ENCODE data around the gene CREB5.
"Not testable (repeated sequence)": the region's sequence is repeated elsewhere in the genome, so short reads cannot be mapped to it uniquely, and the experiment has no call there.

CREB5 gene

DNA sequence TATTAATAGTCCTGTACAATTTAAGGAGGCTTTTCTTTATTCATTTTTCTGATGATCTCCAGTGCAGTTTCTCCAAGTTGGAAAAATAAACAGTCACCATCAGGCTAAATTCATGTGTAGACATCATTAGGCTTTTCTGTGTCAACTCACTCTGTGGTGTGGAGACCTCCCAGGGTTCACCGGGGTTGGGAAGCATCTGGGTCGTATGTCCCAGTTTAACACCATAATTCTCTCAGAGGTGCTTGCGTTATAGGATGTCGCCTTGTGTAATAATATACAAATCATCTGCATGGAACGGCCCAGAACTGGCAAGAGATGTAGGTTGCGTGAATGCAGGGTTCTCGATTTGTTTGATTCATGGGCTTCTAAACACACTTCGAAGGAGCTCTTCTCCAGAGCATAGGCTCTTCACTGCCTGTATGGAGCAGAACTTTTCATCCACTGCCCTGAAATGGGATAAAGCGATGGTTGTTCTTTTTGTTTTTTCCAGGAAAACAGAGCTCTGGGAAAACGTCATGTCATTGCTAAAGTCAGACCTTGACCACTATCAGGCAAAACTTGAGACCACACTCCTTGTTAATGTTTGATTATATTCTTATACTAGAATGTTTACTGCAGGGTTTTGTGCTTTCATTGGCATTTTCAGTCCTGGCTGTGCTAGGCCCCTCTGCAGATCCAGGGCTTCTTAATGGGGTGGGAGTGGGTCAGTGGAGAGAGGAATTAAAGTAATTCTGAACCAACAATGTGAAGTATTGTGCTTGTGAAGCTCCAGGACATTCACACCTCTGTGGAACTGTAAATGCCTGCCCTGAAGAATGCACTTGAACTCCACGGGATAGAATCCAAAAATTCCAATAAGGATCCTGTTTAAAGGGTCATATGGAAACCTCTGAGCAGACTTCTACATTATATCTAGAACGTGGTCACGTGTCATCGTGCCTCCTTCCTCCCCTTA is 373.0 kb downstream of the CREB5 start:
- Mint-ChIP-seq H3K27me3 (peaks cover 0 to 4% of the 10 kb centered on the region in 2 donors), H3K36me3 (no peaks in the 10 kb centered on the region), H3K27ac (no peak overlapping the region), H3K4me1 (peaks cover 10 to 42% of the 10 kb centered on the region in 2 donors), H3K9me3 (no peaks in the 10 kb centered on the region), H3K4me3 (no peak overlapping the region)
- DNase-seq, result no peak
- ATAC-seq (replicated peaks), result no peak

DNA sequence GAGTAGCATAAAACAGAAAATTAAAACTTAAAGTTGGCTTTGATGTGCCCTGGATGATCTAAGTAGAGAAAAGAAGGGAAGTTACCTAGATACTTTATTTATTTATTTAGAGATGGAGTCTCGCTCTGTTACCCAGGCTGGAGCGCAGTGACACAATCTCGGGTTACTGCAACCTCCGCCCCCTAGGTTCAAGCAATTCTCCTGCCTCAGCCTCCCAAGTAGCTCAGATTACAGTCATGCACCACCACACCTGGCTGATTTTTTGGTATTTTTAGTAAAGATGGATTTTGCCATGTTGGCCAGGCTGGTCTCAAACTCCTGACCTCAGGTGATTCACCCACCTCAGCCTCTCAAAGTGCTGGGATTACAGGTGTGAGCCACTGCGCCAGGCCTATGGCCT is 373.8 kb downstream of the CREB5 start:
- H3K4me1 Mint-ChIP-seq, result peaks cover 10 to 42% of the 10 kb centered on the region in 2 donors
- not testable (repeated sequence) for H3K9me3 Mint-ChIP-seq; H3K4me3 Mint-ChIP-seq; DNase-seq; H3K27ac Mint-ChIP-seq; ATAC-seq (replicated peaks); H3K36me3 Mint-ChIP-seq; H3K27me3 Mint-ChIP-seq

DNA sequence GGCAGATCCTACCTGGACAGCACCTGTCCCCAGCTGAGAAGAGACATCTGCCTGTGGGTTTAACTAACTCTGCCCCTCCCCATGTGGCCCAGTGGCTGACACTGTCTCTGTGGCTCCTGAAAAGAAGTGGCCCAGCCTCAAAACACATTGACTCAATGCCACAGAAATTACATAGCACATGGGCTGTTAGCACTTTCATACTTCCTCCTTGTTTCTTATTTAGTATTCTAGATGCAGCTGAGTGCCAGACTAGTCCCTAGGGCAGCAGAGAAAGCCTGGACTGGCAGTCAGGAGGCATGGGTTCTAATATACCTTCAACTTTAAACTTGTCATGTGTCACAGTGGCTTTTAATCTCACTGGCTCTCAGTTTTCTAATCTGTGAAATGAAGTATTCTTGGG is 374.8 kb downstream of the CREB5 start:
- Mint-ChIP-seq H3K36me3 (no peaks in the 10 kb centered on the region), H3K4me1 (peaks cover 10 to 37% of the 10 kb centered on the region in 2 donors), H3K4me3 (no peak overlapping the region), H3K27me3 (peaks cover 0 to 12% of the 10 kb centered on the region in 2 donors), H3K27ac (no peak overlapping the region), H3K9me3 (no peaks in the 10 kb centered on the region)
- DNase-seq, result no peak
- peak; percentile 64 to 85 for ATAC-seq (replicated peaks)

DNA sequence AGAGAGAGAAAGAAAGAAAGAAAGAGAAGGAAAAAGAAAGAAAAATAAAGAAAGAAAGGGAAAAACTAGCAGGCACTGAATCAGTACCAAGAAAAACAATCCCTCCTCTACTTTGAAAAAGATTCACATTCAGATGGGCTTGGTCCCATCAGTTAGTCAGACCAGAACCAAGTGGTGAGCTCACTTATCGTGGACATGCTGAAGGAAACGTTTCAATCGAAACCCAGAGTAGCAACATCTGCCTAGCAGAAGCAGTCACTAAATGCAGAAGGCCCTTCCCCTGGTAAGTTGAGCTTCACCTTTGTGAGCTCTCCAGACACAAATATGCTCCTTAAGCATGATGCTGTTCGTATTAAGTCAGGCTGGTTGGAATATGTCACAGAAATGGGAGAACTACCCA is 378.1 kb downstream of the CREB5 start:
- no peaks in the 10 kb centered on the region for H3K9me3 Mint-ChIP-seq
- H3K4me1 Mint-ChIP-seq, result peaks cover 6 to 11% of the 10 kb centered on the region in 2 donors
- no peaks in the 10 kb centered on the region for H3K36me3 Mint-ChIP-seq
- H3K27ac Mint-ChIP-seq, result no peak overlapping the region
- ATAC-seq (replicated peaks) (no peak), DNase-seq (no peak)
- H3K4me3 Mint-ChIP-seq, result no peak overlapping the region
- H3K27me3 Mint-ChIP-seq, result peaks cover 6 to 18% of the 10 kb centered on the region in 2 donors

DNA sequence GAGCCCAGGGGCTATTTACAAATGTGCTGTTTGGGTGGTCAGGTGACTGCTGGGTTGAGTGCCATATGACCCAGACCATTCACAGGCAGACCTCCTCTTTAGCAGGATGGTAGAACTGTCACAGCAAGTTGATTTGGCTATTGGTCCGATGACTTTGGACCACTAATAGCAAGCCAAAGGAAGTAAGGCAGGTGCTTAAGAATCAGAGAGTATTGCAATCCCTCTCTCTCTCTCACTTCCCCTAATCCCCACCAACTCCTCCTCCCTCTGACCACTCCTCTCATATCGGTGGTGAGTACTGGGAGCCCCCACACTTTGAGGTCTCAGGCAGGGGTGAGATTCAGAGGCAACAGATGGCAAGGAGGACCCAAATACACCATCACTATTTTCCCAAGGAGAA is 380.5 kb downstream of the CREB5 start:
- Mint-ChIP-seq H3K27ac (no peak overlapping the region), H3K36me3 (no peaks in the 10 kb centered on the region), H3K4me3 (no peak overlapping the region), H3K27me3 (peaks cover 6 to 18% of the 10 kb centered on the region in 2 donors), H3K4me1 (peaks cover 0 to 3% of the 10 kb centered on the region in 2 donors), H3K9me3 (no peaks in the 10 kb centered on the region)
- DNase-seq (no peak), ATAC-seq (replicated peaks) (no peak)

DNA sequence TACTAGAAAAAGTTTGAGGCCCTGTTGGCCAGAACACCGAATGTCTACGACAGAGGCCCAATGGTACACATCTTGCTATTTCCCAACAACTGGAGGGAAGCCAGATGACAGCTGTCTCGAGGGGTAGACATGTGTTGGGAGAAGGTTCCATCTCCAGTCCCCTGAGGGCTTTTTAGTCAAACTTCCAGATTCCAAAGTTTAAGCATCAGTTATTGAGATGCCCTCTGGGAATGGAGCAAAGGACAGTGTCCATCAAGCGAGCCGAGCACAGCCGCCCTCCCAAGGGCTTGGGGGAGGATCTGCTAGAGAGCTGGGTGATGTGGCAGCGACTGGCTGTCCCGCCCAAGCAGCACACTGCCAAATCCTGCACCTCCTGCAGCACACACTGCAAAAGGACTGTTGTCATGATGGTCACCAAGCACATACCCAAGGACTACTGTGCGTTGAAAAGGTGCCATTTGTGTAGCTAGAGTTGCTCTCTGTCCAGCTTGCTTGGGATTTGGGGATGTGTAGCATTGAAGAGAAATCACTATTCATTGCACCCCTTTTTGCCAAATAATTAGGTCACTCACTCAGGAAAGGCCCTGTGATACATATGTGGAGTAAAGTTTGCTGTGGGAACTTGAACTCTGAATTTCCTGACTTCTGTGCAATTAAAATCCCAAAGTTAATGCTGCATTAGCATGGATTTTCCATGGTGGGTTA is 381.2 kb downstream of the CREB5 start:
- Mint-ChIP-seq H3K27ac (no peak overlapping the region), H3K27me3 (peaks cover 6 to 18% of the 10 kb centered on the region in 2 donors), H3K4me3 (no peak overlapping the region), H3K4me1 (peaks cover 0 to 3% of the 10 kb centered on the region in 2 donors), H3K9me3 (no peaks in the 10 kb centered on the region), H3K36me3 (no peaks in the 10 kb centered on the region)
- ATAC-seq (replicated peaks), result no peak
- DNase-seq, result no peak

DNA sequence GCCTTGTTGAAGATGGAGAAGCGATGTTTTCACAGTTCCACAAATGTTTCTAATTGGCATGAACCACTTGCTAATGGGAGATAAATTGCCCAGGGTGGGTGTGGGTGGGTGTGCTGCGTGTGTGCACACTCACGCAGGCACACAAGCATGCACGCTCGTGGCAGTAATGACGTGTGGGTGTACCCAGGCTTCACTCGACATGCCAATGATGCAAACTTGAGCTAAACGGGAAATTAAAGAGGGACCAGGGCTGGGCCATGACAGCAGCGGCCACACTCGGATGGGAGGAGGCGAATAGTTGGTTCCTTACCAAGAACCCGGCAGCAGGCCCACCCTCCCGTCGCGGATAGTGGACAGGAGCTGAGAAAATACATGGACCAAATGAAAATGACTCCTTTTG is 386.0 kb downstream of the CREB5 start:
- Mint-ChIP-seq H3K9me3 (no peaks in the 10 kb centered on the region), H3K4me1 (no peaks in the 10 kb centered on the region), H3K4me3 (no peak overlapping the region), H3K27me3 (peaks cover 0 to 5% of the 10 kb centered on the region in 2 donors), H3K36me3 (no peaks in the 10 kb centered on the region), H3K27ac (no peak overlapping the region)
- no peak for DNase-seq
- no peak for ATAC-seq (replicated peaks)

DNA sequence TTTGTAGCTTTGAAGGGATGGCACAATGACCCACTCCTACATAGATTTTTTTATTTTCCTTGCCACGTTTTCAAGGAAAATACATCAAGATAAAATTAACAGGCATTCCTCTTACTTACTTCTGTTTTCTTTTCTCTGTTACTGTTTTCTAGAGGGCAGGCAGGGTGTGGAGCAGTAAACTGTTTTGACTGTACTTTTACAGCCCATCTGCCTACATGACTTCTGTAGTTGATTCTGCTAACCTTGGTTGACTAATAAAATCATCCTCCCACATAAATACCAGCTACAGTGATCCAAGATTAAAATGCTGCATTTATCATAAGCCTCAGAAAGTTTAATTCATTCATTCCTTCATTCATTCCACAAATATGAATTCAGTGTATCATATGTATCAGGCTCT is 387.3 kb downstream of the CREB5 start:
- Mint-ChIP-seq H3K9me3 (peaks cover 0 to 2% of the 10 kb centered on the region in 2 donors), H3K4me1 (no peaks in the 10 kb centered on the region), H3K27me3 (peaks cover 0 to 5% of the 10 kb centered on the region in 2 donors), H3K36me3 (no peaks in the 10 kb centered on the region), H3K27ac (no peak overlapping the region), H3K4me3 (no peak overlapping the region)
- no peak for ATAC-seq (replicated peaks)
- DNase-seq, result no peak

DNA sequence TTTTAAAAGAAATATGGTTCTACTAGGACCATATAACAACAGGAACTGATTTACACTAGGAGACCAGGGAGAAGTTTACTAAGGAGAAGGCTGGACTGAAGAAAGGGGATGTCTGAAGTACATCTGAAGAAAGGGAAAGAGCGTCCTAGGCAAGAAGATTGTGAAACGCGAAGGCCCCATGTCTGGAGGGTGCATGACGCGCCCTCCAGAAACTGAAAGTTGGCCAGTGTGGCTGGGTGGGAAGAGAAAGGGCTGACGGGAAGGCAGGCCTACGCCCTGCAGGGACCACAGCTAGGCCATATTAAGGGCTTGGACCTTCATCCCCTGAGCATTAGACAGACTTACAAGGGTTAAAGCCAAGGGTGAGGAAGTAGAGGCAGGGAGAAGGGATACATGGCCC is 387.8 kb downstream of the CREB5 start:
- Mint-ChIP-seq H3K27me3 (peaks cover 0 to 9% of the 10 kb centered on the region in 2 donors), H3K27ac (no peak overlapping the region), H3K4me3 (no peak overlapping the region), H3K9me3 (peaks cover 0 to 2% of the 10 kb centered on the region in 2 donors), H3K4me1 (no peaks in the 10 kb centered on the region), H3K36me3 (no peaks in the 10 kb centered on the region)
- no peak for ATAC-seq (replicated peaks)
- no peak for DNase-seq

DNA sequence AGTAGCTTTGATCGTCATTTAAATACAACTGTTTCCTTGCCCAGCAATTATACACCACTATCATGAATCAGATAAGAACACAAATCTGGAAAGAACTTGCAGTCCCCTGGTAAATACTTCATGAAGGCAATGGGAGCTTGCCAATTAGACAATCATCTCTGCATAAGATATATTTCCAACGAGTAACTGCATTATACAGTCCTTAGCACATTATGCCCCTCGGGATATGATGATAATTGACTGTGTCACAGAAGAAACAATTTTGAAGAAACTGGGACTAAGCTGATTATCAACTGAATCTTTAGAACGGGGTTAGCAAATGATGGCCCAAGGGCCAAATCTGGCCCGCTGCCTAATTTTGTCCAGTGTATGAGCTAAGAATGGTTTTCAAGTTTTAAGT is 390.1 kb downstream of the CREB5 start:
- H3K27ac Mint-ChIP-seq, result no peak overlapping the region
- H3K4me3 Mint-ChIP-seq, result no peak overlapping the region
- peaks cover 0 to 9% of the 10 kb centered on the region in 2 donors for H3K27me3 Mint-ChIP-seq
- no peak for DNase-seq
- ATAC-seq (replicated peaks), result no peak
- H3K4me1 Mint-ChIP-seq, result no peaks in the 10 kb centered on the region
- no peaks in the 10 kb centered on the region for H3K36me3 Mint-ChIP-seq
- H3K9me3 Mint-ChIP-seq, result peaks cover 0 to 2% of the 10 kb centered on the region in 2 donors

DNA sequence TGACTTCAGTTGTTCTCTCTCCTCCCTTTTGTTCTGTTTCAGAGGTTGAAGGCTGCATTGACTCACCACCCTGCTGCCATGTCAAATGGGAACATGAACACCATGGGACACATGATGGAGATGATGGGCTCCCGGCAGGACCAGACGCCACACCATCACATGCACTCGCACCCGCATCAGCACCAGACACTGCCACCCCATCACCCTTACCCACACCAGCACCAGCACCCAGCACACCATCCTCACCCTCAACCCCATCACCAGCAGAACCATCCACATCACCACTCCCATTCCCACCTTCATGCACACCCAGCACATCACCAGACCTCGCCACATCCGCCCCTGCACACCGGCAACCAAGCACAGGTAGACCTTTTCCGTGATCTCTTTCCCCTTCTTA is 391.8 kb downstream of the CREB5 start:
- ATAC-seq (replicated peaks) (no peak), DNase-seq (no peak)
- Mint-ChIP-seq H3K27me3 (peaks cover 0 to 9% of the 10 kb centered on the region in 2 donors), H3K27ac (no peak overlapping the region), H3K36me3 (no peaks in the 10 kb centered on the region), H3K4me1 (peaks cover 4 to 5% of the 10 kb centered on the region in 2 donors), H3K4me3 (no peak overlapping the region), H3K9me3 (peaks cover 0 to 2% of the 10 kb centered on the region in 2 donors)

DNA sequence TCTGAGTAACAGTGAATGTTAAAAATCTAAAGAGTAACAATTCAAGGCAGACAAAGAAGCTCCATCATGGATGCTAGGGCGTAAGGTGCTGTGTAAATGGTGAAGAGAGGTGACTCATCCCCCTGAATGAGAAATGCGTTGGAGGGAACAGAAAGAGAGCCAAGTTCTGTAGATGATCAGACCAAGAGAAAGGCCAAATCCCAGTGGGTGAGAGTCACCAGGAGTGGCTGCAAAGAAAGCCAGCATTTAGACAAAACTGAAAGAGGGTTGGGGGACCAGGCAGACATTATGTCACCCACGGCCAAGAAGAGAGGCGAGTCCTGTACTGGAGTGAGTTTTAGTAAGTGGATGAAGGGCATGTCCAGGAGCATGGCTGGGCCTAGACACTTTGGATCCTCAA is 392.7 kb downstream of the CREB5 start:
- Mint-ChIP-seq H3K4me3 (no peak overlapping the region), H3K27me3 (peaks cover 0 to 9% of the 10 kb centered on the region in 2 donors), H3K36me3 (no peaks in the 10 kb centered on the region), H3K9me3 (peaks cover 0 to 2% of the 10 kb centered on the region in 2 donors), H3K27ac (no peak overlapping the region), H3K4me1 (peaks cover 5% of the 10 kb centered on the region in 2 donors)
- no peak for DNase-seq
- ATAC-seq (replicated peaks), result no peak

DNA sequence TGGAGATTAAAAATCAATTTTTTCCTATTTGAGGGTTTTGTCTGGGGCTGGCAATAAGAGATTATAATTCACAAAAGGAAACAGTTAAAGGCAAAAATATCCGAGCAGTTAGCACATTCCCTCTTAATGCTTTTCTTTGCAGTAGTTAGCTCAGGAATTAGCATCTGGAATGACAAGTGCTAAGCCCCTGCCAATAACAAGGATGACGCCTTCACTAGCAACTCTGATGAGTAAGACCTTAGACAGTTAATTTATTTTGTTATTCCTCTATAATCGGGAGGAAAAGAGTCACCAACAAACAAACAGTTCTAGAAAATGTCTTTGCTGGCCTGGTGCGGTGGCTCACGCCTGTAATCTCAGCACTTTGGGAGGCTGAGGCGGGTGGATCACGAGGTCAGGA is 394.5 kb downstream of the CREB5 start:
- DNase-seq (no peak), ATAC-seq (replicated peaks) (no peak)
- H3K36me3 Mint-ChIP-seq, result no peaks in the 10 kb centered on the region
- no peak overlapping the region for H3K27ac Mint-ChIP-seq
- no peak overlapping the region for H3K4me3 Mint-ChIP-seq
- H3K9me3 Mint-ChIP-seq, result peaks cover 0 to 2% of the 10 kb centered on the region in 2 donors
- peaks cover 5% of the 10 kb centered on the region in 2 donors for H3K4me1 Mint-ChIP-seq
- H3K27me3 Mint-ChIP-seq, result peaks cover 0 to 9% of the 10 kb centered on the region in 2 donors

DNA sequence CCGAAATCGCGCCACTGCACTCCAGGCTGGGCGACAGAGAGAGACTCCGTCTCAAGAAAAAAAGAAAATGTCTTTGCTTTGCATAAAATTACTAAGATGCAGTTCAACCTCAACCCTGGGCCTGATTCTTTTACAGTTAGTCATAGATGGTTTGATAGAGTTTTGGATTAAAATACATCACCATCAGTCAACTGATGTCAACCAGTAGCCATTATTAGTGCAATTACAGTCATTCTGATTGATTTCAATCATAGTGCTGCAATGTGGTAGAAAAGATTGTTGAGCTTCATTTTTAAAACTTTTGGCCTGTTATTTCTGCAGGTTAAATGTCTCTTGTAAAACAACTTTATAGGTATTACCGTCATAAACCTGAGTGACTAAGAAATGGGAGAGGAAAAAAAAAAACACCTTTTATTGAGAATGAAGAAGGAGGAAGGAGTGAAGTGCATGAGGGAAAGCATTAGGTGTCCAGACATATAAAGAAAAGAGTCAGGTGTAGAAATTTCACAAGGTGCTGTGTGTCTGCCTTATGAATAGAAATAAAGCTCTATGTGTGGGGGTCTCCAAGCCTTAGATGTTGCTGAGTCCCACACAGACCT is 395.2 kb downstream of the CREB5 start:
- ATAC-seq (replicated peaks), result no peak
- DNase-seq, result no peak
- H3K4me3 Mint-ChIP-seq, result no peak overlapping the region
- H3K36me3 Mint-ChIP-seq, result no peaks in the 10 kb centered on the region
- H3K9me3 Mint-ChIP-seq, result peaks cover 0 to 2% of the 10 kb centered on the region in 2 donors
- H3K27ac Mint-ChIP-seq, result no peak overlapping the region
- peaks cover 0 to 9% of the 10 kb centered on the region in 2 donors for H3K27me3 Mint-ChIP-seq
- H3K4me1 Mint-ChIP-seq, result peaks cover 5% of the 10 kb centered on the region in 2 donors
